ENCODE measurements around the gene RBBP4. TPM values are rescaled to one million over a fixed set of nuclear protein-coding genes. Genes with fewer than 3 reads are reported as not detected.
A peak's percentile ranks its signal among the peaks of the same experiment; 100 is the strongest.
"Not testable (repeated sequence)": the region's sequence is repeated elsewhere in the genome, so short reads cannot be mapped to it uniquely, and the experiment has no call there.

Gene RBBP4
- polyA plus RNA-seq, 12 donors = 79.0 to 208 (median 166) TPM

GRCh38 chr1:32684167-32684811 is 33.3 kb downstream of the RBBP4 start:
- DNase-seq = peak; percentile 65

DNA sequence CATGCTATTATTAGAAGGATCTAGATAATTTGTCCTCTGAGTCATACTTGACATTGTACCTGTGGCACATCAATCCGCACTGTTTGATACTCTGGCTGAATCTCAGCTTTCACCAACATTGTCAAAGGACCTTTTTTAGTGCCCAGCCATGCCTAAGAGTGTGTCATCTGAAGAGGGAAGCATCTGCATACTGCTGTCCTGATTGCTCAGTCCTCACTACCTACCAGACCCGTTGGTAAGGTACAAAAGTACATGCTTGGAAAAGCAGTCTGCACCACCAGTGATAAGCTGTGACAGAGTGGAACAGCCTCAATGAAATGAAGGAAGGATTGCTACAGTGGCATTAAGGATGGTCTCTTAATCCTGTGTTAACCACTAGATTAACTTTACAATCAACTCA is 34.5 kb downstream of the RBBP4 start:
- DNase-seq = no peak

GRCh38 chr1:32686387-32686786 is 35.4 kb downstream of the RBBP4 start:
- DNase-seq = no peak

GRCh38 chr1:32693455-32694174 is 42.6 kb downstream of the RBBP4 start:
- DNase-seq = no peak

DNA sequence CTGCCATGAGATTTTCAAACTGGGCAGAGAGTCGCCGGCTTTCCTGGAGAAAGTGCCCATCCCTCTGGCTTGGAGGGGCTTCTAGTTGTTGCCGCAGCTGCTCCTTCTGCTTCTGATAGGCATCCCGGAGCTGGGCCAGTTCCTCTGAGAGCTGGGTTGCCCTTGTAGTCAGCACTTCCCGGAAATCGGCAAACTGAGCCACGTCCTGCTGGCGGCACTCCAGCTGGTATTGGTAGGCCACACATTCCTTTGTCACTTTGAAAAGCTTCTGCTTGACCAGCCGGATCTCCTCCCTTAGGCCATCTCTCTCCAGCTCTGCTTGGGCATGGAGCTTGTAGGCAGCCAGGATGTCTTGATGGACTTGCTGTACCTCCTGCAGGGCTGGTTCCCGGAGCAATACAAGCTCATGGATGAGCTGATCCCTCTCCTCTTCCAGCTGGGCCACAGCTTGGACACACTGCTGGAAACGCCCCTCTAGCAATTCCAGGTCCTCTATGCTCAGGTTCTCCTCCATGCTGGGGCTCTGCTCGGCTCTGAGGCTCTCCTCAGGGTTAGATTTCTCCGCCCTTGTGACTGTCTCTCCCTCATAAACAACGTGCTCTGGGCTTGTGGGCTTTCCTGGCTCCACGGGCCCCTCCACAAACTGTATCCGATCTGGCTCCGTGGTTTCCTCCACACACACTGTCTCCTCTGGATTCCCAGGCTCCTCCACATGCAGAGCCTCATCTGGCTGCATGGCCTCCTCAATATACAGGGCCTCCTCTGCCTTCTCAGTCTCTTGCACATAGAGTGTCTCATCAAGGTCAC is 44.3 kb downstream of the RBBP4 start:
- DNase-seq = no peak

GRCh38 chr1:32696041-32696440 is 45.0 kb downstream of the RBBP4 start:
- no peak for DNase-seq

GRCh38 chr1:32696996-32697395 is 46.0 kb downstream of the RBBP4 start:
- DNase-seq = not testable (repeated sequence)

- no peak for DNase-seq
Observed at GRCh38 chr1:32701421-32701911, 50.5 kb downstream of the RBBP4 start.

GRCh38 chr1:32701951-32702598 is 51.1 kb downstream of the RBBP4 start:
- DNase-seq = no peak

DNA sequence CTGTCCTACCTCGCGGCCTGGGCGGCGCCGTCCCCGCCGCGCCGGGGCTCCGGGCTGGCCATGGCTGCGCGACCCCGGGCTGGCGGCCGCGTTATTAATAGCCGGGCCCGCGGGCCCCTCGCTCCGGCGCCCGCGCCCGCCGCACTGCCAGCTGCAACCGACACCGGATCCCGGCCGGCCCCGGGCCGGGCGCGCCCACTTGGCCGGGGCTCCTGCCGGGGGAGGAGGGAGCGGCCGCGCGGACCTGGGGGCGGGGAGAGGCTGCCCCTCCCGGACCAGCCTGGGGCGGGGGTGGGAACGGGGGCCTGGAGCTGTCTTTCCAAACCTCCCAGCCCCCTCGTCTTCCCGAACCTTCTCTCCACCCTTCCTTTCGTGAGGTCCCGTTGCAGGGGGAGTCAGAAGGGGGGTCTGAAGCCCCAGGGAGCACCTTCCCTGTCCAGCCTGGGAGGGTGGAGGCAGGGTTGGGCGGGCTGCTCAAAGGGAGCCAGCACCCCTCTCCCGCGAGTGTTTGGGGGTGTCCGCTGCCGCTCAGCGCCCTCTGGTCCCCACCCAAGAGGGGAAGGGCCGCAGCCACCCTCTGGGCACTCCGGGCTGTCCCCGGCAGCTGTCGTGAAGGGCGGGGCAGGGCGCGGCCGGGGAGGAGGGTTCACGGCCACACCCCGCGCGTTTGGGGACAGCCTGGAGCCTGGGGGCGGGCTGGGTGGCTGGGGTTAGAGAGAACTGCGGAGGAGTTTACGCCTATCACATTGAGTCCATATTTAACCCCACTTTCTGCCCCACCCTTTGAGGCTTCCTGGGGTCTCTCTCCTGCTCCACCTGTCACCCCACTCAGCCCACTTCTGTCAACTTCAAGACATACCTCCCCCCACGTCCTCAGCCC is 51.8 kb downstream of the RBBP4 start, which contains the start of gene SYNC:
Gene SYNC (minus strand): TSS at position 172 of the 880 bp plus-strand sequence. CDS start 110 bp downstream, at position 62.
- DNase-seq = peak; percentile 51

DNA sequence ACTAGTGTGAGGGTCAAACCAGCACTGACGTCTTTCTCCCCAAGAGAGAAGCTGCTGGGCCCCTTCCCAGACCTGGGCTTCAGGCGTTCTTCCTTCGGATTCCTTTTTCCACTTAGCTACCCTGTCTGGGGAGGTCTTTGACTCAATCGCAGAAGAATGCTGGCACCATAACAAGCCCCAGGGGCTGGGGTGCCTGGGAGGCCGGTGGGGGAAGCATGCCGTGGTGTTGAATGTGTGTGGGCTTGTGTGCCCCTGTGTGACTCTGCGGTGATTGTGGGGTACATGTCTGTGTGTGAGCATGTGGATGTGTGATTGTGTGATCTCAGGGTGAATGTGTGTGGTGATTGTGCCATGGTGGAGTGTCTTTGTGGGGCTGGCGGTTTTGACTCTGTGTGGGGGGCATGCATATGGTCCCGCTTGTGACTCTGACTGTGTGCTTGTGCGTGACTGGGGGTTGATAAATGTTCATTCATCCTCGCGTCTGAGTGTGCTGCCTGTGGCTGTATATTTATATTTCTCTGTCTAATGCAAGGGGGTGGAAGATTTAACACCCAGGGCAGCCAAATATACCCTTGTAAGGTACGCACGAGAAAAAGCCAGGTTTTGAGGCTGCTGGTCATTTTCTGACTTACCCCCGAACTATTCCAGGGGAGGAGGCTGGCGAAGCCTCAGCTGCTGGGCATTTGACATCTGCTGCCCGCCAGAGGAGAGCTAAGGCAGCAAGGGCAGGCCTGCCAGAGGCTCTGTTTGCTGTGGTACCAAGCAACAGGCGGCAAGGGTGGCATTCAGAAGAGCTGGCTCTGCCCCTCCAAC is 52.7 kb downstream of the RBBP4 start:
- DNase-seq = peak; percentile 63

DNA sequence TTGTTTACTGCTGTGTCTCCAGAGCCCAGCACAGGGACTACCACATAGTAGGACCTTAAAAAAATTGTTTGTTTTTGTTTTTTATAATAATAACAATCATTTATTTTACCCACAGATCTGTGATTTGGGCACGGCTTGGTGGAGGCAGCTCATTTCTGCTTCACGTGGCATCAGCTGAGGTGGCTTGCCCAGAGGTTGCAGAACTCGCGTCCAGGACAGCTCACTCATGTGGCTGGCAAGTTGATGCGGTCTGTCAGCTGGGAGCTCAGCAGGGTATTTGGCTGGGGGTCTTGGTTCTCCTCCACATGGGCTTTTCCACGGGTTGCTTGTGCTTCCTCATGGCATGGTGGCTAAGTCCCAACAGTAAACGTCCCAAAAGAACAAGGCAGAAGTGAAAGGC is 54.5 kb downstream of the RBBP4 start:
- no peak for DNase-seq

DNA sequence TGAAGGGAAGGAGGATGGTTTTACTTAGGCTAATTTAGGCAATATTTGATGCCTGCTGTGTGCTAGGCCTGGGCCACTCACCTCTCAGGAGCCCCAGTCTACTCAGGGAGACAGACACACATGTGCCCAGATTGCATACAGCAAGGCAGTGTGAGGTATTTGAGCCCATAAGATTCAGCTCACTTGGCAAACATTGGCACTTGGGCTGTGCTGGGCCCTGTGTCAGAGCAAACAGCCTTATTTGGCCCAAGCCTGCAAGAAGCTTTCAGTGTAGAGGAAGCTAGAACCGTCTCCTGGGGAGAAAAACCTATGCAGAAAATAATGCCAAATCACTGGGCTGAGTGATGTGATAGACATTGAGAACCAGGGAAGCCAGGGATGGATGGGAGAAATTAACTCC is 55.5 kb downstream of the RBBP4 start:
- DNase-seq = no peak

DNA sequence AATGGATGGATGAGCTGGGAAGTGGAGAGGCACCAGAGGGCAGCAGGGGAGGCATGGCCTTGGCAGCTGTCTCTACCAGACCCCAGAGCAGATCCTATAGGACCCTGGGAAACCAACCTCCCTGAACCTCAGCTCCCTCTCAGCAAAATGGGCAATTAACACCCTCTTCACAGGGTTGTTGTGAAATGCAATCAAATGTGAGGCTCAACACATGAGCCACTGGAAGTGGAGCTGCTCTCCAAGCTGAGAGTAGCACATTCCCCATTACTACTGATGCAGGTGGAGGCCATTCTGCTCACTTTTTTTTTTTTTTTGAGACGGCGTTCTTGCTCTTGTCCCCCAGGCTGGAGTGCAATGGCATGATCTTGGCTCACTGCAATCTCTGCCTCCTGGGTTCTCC is 58.1 kb downstream of the RBBP4 start:
- no peak for DNase-seq

DNA sequence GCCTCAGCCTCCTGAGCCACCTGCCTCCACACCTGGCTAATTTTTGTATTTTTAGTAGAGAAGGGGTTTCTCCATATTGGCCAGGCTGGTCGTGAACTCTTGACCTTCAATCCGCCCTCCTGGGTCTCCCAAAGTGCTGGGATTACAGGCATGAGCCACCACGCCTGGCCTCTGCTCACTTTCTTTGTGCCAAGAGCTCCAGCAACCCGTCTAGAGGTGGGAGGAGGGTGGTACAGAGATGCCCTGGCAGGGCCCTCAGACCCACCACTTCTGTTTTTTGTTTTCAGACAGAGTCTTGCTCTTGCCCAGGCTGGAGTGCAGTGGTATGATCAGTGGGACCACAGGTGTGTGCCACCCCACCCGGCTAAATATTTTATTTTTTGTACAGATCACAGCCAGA is 58.5 kb downstream of the RBBP4 start:
- DNase-seq = no peak

- not testable (repeated sequence) for DNase-seq
Observed at GRCh38 chr1:32711221-32711620, 60.2 kb downstream of the RBBP4 start.

DNA sequence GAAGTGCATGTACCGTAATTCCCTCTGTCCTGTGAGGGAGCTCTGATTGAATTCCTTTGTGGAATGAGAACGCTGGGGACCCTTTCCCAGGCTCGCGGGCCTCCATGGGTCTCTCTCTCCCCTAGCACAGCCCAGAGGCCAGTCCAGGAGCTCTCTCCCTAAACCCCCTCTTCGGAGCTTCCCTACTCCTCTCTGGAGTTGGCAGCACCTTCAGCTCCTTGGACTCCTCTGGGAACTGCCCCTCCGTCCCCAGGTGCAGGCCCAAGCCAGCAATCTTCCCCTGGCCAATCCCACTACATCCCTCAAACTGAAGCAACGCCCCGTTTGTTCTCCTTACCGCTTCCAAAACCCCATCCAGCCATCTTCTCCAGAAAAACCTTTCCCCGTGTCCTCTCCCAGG is 62.1 kb downstream of the RBBP4 start:
- DNase-seq = no peak

- DNase-seq = no peak
Observed at GRCh38 chr1:32714277-32714676, 63.3 kb downstream of the RBBP4 start.

- no peak for DNase-seq
Observed at GRCh38 chr1:32715901-32716311, 64.9 kb downstream of the RBBP4 start.

All from muscle of arm (tissue), 12 donors.